GM19043 (cell line): ENCODE results near the gene LNPEP.

Source experiments
- ATAC-seq: cut with Tn5 transposase; IDR thresholded peaks from one replicate; pipeline ENCODE4 v1.9.1; 2021; ENCODE audit warnings: low read depth; ENCODE audit not compliant: unreplicated experiment

Gene LNPEP

DNA sequence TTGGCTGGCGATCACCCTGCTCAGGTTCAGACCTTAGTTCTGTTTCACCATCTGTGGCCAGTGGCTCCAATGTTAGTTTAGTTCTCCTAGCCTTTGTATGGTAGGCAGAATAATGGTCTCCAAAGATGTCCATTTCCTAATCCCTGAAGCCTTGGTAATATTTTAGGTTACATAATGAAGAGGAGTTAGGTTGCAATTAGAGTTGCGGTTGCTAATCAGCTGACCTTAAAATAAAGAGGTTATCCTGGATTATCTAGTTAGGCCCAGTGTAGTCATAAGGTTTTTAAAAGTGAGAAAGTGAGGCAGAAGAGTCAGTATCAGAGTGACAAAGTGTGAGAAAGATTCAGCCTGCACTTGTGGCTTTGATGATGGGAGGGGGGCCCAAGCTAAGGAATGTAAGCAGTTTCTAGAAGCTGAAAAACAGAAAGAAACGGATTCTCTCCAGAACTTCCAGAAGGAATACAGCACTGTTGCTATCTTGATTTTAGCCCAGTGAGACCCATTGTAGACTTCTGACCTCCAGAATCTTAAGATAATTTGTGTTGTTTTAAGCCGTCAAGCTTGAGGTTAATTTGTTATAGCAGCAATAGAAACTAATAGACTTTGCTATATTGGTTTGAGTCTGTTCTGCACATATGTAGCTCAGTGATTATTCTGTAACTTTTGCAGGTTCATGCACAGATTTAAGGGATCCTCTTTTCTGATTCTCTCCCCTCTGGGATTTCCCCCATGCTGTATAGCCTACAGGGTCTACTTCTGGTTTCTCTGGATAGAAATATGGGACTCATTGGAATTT lies 21.6 kb downstream of the LNPEP start:
- ATAC-seq: peak; percentile 48

GRCh38 chr5:96958977-96959376 lies 23.1 kb downstream of the LNPEP start:
- no peak for ATAC-seq

GRCh38 chr5:96961053-96961452 lies 25.2 kb downstream of the LNPEP start:
- ATAC-seq: peak; percentile 45

- ATAC-seq: no peak
Measured at GRCh38 chr5:96962540-96962991, 26.7 kb downstream of the LNPEP start.

GRCh38 chr5:96963267-96963666 lies 27.4 kb downstream of the LNPEP start:
- ATAC-seq: peak; percentile 58

- no peak for ATAC-seq
Measured at GRCh38 chr5:96966801-96967200, 30.9 kb downstream of the LNPEP start.

- no peak for ATAC-seq
Measured at GRCh38 chr5:96967400-96967799, 31.5 kb downstream of the LNPEP start.

GRCh38 chr5:96968074-96968473 lies 32.2 kb downstream of the LNPEP start:
- ATAC-seq: no peak

GRCh38 chr5:96968614-96969013 lies 32.7 kb downstream of the LNPEP start:
- ATAC-seq: no peak

DNA sequence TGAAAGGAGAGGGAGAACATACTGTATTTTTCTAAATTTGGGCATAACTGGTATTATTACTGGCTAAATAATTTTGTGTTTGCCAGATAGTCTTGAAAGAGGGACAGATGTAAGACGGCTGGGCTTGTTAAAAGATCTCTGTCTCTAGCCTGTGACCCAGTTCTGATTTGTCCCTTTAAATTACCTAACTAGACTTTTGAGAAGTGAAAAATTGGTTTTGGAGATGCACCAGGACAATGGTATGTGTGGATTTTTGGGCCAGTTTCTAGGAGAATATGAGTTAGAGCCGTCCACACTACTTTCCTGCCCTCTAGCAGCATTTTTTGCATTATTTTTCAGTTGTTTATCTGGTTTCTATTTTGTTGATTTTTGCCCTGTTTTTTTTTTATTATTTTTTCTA lies 33.5 kb downstream of the LNPEP start:
- no peak for ATAC-seq

DNA sequence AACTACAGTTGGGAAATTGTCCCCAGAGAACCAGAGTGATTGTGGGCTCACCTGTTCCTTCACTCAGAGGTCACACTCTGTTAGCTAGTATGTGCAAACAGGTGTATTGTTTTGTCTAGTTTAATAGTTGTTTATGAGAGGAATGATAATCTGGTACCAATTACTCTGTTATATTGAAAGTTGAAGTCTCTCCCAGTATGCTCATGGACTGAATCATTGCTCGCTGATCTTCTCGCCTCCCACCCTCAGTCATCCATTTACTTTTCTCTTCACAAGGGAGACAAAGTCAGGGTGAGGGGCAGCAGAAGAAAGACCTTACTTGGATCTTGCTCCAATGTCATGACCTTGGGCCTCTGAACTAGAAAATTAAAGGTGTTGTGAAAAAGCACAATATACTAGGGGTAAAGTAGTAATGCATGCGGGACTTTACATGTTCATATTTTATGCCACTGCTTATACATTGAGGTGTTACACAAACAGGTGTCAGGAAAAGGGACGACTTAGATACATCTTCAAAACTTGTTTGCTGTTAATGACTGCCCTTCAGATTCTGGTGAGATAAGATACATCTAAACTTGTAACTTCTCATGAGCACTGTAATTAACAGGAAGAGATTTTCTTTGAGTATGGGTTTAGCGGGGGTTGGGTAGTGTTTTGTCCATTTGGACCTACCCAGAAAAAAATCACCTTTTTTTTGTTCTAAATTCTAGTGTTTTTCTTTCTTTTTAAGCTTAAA lies 36.9 kb downstream of the LNPEP start:
- ATAC-seq: no peak

DNA sequence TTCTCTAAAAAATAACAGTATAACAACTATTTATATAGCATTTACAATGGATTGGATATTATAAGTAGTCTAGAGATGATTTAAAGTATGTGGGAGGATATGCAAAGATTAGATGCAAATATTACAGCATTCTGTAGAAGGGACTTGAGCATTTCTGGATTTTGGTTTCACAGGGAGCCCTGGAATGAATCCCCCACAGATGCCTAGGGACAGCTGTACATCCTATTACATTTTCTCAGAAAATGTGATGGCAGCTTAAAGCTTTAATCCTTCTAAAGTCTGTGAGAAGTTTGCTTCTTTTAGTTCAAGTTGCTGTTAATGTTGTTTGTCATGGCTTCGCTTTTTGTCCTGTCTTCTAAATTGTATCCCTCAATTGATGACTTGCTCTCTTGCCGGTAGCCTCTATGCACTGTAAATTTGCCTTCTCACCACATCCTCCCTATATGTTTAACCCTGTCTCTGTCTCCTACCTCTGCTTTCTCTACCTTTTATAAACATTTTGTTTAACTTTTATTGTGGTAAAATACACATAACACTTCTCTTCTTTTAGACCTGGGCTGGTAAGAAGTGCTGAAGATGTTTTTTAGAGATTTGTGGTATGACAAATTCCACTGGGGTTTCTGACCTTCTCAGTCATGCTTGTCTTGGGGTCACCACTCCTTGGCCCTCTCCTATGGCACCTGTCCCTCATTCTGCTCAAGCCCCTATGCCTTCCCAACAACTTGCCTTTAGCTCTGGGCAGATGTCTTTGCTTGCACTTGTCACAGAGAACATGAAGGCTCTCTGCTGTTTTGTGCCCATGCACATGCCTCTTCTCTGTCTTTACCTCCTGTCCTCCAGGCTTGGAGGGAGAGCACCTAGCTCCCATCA lies 37.9 kb downstream of the LNPEP start:
- peak; percentile 47 for ATAC-seq

- ATAC-seq: no peak
Measured at GRCh38 chr5:96975656-96976055, 39.8 kb downstream of the LNPEP start.

DNA sequence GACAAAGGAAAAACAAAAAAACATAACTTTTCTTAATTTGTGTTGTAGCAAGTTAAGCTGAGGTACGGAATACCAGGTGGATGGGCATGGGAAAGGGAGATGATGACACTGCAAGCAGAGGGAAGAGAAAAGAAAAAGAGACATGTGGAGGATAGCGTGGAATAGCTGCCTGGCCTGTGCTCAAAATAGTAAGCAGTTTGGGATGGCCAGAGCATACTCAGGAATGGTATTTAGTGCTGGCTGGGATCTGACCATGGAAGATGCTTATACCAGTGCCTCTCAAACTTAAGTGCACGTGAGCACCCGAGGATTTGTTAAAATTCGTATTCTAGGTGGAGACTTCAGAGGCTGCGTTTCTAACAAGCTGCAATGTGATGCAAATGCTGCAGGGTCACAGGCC lies 41.3 kb downstream of the LNPEP start:
- no peak for ATAC-seq

DNA sequence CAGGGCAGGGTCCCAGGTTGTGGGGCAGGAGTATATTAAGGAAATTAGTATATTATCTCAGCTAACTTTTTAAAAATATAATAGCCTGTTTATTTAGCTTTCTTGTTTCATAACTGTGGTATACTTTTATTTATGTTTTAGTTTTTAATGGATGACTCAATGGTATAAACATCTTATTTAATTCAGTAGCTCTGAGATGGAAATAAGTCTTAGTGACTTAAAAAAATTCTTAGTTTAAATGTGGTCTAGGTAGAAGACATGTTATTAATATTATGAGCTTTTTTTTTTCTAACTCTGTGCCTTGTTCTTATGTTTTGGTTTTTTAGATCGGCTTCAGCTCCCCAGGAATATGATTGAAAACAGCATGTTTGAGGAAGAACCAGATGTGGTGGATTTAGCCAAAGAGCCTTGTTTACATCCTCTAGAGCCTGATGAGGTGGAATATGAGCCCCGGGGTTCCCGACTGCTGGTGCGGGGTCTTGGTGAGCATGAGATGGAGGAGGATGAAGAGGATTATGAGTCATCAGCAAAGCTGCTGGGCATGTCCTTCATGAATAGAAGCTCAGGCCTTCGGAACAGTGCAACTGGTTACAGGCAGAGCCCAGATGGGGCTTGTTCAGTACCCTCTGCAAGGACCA lies 43.1 kb downstream of the LNPEP start:
- ATAC-seq: no peak

DNA sequence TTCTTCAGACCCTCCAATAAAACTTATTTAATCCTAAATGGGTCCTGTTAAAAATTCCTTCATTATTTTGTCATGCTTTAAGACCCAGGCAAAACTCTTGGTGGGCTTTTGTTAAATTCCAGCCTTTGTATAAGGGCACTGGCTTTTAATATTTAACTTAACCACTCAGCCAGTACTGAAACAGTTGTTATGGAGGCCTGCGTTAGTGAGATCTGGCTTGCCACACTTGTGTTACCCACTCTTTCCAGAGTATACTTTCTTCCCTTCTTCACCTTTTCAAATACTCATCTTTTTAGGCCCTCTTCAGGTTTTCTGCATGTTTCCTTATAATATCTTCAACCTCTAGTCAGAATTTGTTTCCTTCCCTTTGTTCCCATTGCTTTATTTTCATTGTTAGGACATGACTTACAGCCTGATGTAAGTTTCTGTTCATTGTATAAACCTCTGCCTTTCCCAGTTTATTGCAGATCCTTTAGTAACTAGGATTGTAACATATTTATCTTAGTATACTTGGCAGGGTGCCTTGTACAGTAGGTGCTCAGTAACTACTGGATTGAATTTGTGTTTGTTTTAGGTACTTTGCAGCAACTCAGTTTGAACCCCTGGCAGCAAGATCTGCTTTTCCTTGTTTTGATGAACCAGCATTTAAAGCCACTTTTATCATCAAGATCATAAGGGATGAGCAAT lies 48.8 kb downstream of the LNPEP start:
- ATAC-seq: no peak

DNA sequence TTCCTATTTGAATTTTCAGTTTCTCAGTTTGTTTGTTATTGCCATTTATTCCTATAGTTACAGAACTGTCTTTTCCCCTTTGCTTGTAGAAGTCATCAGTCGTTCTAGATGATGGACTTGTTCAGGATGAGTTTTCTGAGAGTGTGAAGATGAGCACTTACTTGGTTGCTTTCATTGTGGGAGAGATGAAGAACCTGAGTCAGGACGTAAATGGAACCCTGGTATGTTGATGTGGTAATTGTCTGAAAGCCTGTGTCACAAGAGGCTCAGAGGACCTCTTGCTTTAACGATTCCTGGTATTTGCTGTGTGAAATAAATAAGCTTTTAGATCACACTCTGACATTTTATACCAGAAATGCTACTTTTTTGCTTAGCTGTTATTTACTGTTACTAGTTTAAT lies 50.6 kb downstream of the LNPEP start:
- ATAC-seq: no peak

- ATAC-seq: no peak
Measured at GRCh38 chr5:96990102-96990501, 54.2 kb downstream of the LNPEP start.

GRCh38 chr5:96991708-96992107 lies 55.8 kb downstream of the LNPEP start:
- no peak for ATAC-seq

DNA sequence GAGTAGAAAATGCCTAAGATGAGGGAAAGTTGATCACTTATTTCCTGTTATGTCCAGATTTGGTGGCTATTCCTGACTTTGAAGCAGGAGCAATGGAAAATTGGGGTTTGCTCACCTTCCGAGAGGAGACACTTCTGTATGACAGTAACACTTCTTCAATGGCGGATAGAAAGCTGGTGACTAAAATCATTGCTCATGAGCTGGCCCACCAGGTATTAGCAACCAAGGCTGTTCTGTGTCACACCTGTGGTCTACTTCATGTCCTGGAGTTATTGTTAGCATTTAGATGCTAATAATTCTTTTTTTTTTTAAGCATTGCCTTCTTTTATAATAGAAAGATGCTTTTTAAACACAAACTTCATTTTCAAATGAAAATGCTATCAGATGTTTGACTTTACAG lies 57.9 kb downstream of the LNPEP start:
- ATAC-seq: no peak
